Chondrocyte (in vitro differentiated cells): ENCODE measurements around the gene MAP3K5. TPM values are rescaled to one million over a fixed set of nuclear protein-coding genes. Genes with fewer than 3 reads are reported as not detected.

Experiments
- DNase-seq: peaks from one replicate; pipeline ENCODE4 v3.0.0; 2021; ENCODE audit warnings: mixed read lengths, low spot score
- H3K27ac Mint-ChIP-seq: one replicate; pipeline ENCODE4 v1.8.0; 2021; ENCODE audit warnings: mild to moderate bottlenecking, moderate library complexity, mixed read lengths; ENCODE audit not compliant: unreplicated experiment
- H3K27me3 Mint-ChIP-seq: 2 replicates; pipeline ENCODE4 v1.8.0; 2021; ENCODE audit warnings: low read depth, mixed read lengths
- H3K36me3 Mint-ChIP-seq: 2 replicates; pipeline ENCODE4 v1.8.0; 2021; ENCODE audit warnings: low read depth, mixed read lengths
- H3K4me1 Mint-ChIP-seq: 2 replicates; pipeline ENCODE4 v1.8.0; 2021; ENCODE audit warnings: low read depth, mild to moderate bottlenecking, mixed read lengths
- H3K4me3 Mint-ChIP-seq: one replicate; pipeline ENCODE4 v1.8.0; 2021; ENCODE audit warnings: mild to moderate bottlenecking, moderate library complexity, mixed read lengths; ENCODE audit not compliant: unreplicated experiment
- H3K9me3 Mint-ChIP-seq: 2 replicates; pipeline ENCODE4 v1.8.0; 2021; ENCODE audit warnings: low read depth, mixed read lengths
- total RNA-seq: library from RNA; stranded (reverse); gene quantifications from 3 replicates; pipeline ENCODE4 v1.2.1, GENCODE V29; 2021
- TF ChIP-seq, protein P1 (sequence below): fragments of 200-600 bp; sonication (generic); IDR thresholded peaks from 2 replicates; pipeline ENCODE4 v1.5.0; 2021; ENCODE audit warnings: antibody characterized with exemption, mild to moderate bottlenecking, moderate library complexity

The MAP3K5 gene
- total RNA-seq, 1 donor from 2014 or later = 4.6 TPM

DNA sequence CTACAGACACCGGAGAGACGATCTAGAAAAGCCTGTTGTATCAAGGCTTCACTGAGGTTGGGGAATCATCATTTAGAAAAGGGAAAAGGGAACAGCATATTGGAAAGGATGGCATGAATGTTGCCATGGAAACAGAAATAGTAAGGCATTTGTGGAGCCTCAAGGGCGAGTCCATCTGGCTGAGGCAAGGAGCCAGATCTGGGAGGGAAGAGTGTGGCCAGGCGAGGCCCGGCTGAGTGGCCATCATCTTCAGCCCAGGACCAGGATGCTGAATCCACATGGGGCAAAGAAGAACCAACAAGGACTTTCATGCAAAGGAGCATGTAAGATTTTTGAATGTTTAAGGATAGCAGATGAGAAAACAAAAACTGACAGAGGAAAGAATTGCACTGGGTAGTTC, 85.8 kb downstream of the MAP3K5 start:
- H3K27ac Mint-ChIP-seq = no peak overlapping the region
- no peaks in the 10 kb centered on the region for H3K27me3 Mint-ChIP-seq
- no peaks in the 10 kb centered on the region for H3K9me3 Mint-ChIP-seq
- no peaks in the 10 kb centered on the region for H3K36me3 Mint-ChIP-seq
- no peaks in the 10 kb centered on the region for H3K4me1 Mint-ChIP-seq
- DNase-seq = no peak
- H3K4me3 Mint-ChIP-seq = no peak overlapping the region
- TF ChIP-seq, protein P1, sequence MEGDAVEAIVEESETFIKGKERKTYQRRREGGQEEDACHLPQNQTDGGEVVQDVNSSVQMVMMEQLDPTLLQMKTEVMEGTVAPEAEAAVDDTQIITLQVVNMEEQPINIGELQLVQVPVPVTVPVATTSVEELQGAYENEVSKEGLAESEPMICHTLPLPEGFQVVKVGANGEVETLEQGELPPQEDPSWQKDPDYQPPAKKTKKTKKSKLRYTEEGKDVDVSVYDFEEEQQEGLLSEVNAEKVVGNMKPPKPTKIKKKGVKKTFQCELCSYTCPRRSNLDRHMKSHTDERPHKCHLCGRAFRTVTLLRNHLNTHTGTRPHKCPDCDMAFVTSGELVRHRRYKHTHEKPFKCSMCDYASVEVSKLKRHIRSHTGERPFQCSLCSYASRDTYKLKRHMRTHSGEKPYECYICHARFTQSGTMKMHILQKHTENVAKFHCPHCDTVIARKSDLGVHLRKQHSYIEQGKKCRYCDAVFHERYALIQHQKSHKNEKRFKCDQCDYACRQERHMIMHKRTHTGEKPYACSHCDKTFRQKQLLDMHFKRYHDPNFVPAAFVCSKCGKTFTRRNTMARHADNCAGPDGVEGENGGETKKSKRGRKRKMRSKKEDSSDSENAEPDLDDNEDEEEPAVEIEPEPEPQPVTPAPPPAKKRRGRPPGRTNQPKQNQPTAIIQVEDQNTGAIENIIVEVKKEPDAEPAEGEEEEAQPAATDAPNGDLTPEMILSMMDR = no peak

DNA sequence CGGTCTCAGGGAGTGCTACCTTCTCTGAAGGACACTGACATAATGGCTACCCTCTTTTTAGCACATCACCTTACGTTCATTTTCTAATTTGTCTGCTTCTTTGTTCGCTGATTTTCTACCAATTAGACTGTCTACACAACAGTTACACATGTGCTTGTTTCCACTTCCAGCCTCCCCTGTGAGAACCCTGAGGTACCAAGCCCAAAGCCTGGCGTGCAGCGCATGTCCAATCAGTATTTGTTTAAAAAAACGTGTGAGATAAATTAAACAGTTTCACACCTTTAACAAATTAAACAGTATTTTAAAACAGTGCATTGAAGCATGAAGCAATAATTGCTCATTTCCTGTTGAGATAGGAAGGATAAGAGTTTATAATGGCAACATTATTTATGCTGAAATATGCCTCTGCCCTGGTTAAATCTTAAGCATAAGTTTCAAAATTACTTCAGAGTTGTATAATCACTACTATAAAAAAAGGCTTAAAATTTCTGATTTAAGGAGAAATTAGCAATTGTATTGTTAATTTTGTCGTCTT, 88.9 kb downstream of the MAP3K5 start:
- Mint-ChIP-seq H3K9me3 (no peaks in the 10 kb centered on the region), H3K27ac (no peak overlapping the region), H3K4me1 (no peaks in the 10 kb centered on the region), H3K36me3 (no peaks in the 10 kb centered on the region), H3K27me3 (peaks cover 3% of the 10 kb centered on the region), H3K4me3 (no peak overlapping the region)
- no peak for DNase-seq
- TF ChIP-seq, protein P1 = no peak

DNA sequence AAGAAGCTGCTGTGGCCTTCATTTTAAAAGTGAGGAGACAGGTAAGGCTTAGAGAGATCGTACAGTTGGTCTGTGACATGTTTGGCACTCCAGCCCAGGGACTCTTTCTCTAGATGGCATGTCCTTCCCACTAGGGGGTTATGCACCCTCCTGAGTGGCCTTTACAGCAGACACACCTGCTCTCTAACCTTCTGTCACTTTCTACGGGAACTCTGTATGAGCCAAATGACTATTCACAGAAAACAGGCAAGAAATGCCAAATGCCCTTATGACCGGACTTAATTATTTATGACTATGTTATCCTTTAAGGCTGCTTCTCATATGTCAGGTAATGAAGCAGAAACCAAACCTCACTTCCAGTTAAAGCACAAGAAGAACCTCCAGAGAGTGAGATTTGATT, 91.2 kb downstream of the MAP3K5 start:
- DNase-seq = no peak
- peaks cover 3% of the 10 kb centered on the region for H3K27me3 Mint-ChIP-seq
- no peak overlapping the region for H3K27ac Mint-ChIP-seq
- H3K36me3 Mint-ChIP-seq = no peaks in the 10 kb centered on the region
- H3K4me1 Mint-ChIP-seq = no peaks in the 10 kb centered on the region
- no peak overlapping the region for H3K4me3 Mint-ChIP-seq
- no peaks in the 10 kb centered on the region for H3K9me3 Mint-ChIP-seq
- TF ChIP-seq, protein P1 = no peak

DNA sequence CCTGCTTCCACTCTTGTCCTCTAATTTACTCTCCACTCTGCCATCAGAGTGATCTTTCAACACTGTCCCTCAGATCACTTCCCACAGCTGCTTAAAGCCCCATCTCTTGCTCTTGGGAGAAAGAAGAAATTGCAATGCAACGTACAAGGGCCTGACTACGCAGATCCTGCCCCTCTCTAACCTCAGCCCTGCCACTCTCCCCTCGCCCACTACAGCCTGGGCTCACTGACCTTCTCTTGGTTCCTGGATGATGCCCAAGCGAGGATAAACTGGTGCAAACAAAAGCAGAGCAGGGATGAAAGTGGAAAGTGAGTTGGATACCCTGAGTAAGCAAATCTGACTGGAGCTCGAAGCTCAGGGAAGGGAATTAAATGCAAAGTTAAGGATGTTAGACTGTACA, 92.9 kb downstream of the MAP3K5 start:
- TF ChIP-seq, protein P1 = no peak
- Mint-ChIP-seq H3K27ac (no peak overlapping the region), H3K4me1 (no peaks in the 10 kb centered on the region), H3K36me3 (no peaks in the 10 kb centered on the region), H3K4me3 (no peak overlapping the region), H3K27me3 (peaks cover 3% of the 10 kb centered on the region), H3K9me3 (no peaks in the 10 kb centered on the region)
- no peak for DNase-seq

DNA sequence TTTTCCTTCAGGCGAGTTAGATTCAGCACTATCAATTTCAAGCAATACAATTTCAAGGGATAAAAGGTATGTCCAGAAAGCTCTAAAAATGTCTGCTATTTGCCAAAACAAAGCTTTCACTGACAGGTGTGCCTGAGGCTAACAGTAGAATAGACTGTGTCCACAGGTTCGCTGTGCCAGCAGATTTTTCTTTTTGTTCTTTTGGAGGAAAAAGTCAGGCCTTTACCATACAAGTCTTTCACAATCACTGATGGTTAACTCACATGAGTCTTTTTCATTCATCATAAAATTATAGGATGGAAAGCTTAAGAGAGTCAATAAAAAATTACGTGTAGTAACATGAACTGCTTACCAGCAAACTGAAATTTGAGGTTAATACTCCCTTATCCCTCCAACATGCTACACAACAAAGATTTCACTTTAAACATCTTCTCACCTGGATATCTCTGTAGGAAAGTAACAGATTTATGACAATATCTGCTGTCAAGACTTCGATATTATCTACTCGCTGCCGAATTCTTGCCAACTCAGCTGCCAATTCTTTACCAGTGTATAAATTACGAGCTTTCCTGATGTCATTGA, 95.4 kb downstream of the MAP3K5 start:
- Mint-ChIP-seq H3K4me1 (no peaks in the 10 kb centered on the region), H3K4me3 (no peak overlapping the region), H3K9me3 (no peaks in the 10 kb centered on the region), H3K27ac (no peak overlapping the region), H3K36me3 (no peaks in the 10 kb centered on the region), H3K27me3 (peaks cover 3% of the 10 kb centered on the region)
- no peak for DNase-seq
- TF ChIP-seq, protein P1 = no peak
